Calu3 (cell line): ENCODE results near the gene HMGN4. TPM values are rescaled to one million over a fixed set of nuclear protein-coding genes. Genes with fewer than 3 reads are reported as not detected.

ENCODE experiments used
- BruUV-seq: library from RNA; stranded (reverse); fragments of 400-500 nt; replicated peaks from 2 replicates; lab custom pipeline; 2021; lab: Mats Ljungman, UMichigan
- CTCF ChIA-PET: fragments of 300-600 bp; sonication (Branson Sonifier 250); formaldehyde crosslinking; loops from one replicate; lab custom pipeline; 2022; ENCODE audit warnings: antibody characterized with exemption; lab: Charles Lee
- DNase-seq: peaks from one replicate; pipeline ENCODE4 v3.0.0; 2022
- H3K27ac Mint-ChIP-seq: one replicate; pipeline ENCODE4 v1.8.0; 2022; ENCODE audit warnings: mixed read lengths; ENCODE audit not compliant: unreplicated experiment
- H3K27me3 Mint-ChIP-seq: one replicate; pipeline ENCODE4 v1.8.0; 2022; ENCODE audit warnings: mixed read lengths; ENCODE audit not compliant: unreplicated experiment
- H3K36me3 Mint-ChIP-seq: one replicate; pipeline ENCODE4 v1.8.0; 2022; ENCODE audit warnings: mild to moderate bottlenecking, moderate library complexity, mixed read lengths; ENCODE audit not compliant: insufficient read depth, unreplicated experiment
- H3K4me1 Mint-ChIP-seq: one replicate; pipeline ENCODE4 v1.8.0; 2022; ENCODE audit warnings: mild to moderate bottlenecking, low read depth, mixed read lengths; ENCODE audit not compliant: unreplicated experiment
- H3K4me3 Mint-ChIP-seq: one replicate; pipeline ENCODE4 v1.8.0; 2022; ENCODE audit warnings: mild to moderate bottlenecking, low read depth, moderate library complexity, mixed read lengths; ENCODE audit not compliant: unreplicated experiment
- H3K9me3 Mint-ChIP-seq: one replicate; pipeline ENCODE4 v1.8.0; 2022; ENCODE audit warnings: low read depth, mixed read lengths; ENCODE audit not compliant: unreplicated experiment
- intact Hi-C: fragments of 100-400 bp; cut with micrococcal nuclease; formaldehyde crosslinking; loops from one replicate; pipeline ENCODE4 v1.10.0; 2022; ENCODE audit not compliant: unreplicated experiment
- total RNA-seq: library from RNA; stranded (reverse); gene quantifications from 2 replicates; pipeline ENCODE4 v1.2.3, GENCODE V29; 2022
- TF ChIP-seq, protein P1 (sequence below): fragments of 200-600 bp; IDR thresholded peaks from one replicate; pipeline ENCODE4 v1.8.0; 2022; ENCODE audit warnings: antibody characterized with exemption; ENCODE audit not compliant: unreplicated experiment

Gene HMGN4
- total RNA-seq, 1 experiment from 2014 or later, result 60.0 TPM

DNA sequence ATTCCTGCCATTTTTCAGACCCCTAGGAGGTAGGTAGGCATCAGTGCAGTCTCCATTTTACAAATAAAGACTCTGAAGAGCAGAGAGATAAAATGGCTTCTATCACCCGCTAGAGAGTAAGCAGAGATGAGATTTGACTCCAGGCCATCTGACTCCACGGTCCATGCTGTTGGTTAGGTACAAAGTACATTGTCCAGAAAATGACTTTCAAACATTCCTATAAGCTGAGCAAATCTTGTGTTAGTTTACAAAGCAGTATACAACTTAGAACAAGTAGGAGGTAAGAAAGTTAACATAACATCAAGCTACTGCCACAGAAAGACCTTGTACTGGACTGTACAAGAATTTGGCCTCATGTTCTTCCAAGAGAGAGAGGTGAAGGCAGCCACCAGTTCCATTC is 23.2 kb upstream of the HMGN4 start:
- peaks cover 6% of the 10 kb centered on the region for H3K27me3 Mint-ChIP-seq
- CTCF ChIA-PET, result no interaction called here
- no peak overlapping the region for H3K4me3 Mint-ChIP-seq
- DNase-seq, result no peak
- TF ChIP-seq, protein P1, sequence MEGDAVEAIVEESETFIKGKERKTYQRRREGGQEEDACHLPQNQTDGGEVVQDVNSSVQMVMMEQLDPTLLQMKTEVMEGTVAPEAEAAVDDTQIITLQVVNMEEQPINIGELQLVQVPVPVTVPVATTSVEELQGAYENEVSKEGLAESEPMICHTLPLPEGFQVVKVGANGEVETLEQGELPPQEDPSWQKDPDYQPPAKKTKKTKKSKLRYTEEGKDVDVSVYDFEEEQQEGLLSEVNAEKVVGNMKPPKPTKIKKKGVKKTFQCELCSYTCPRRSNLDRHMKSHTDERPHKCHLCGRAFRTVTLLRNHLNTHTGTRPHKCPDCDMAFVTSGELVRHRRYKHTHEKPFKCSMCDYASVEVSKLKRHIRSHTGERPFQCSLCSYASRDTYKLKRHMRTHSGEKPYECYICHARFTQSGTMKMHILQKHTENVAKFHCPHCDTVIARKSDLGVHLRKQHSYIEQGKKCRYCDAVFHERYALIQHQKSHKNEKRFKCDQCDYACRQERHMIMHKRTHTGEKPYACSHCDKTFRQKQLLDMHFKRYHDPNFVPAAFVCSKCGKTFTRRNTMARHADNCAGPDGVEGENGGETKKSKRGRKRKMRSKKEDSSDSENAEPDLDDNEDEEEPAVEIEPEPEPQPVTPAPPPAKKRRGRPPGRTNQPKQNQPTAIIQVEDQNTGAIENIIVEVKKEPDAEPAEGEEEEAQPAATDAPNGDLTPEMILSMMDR, result no peak
- H3K4me1 Mint-ChIP-seq, result no peaks in the 10 kb centered on the region
- no peaks in the 10 kb centered on the region for H3K36me3 Mint-ChIP-seq
- H3K27ac Mint-ChIP-seq, result no peak overlapping the region
- intact Hi-C loops, result no loop called here
- no peaks in the 10 kb centered on the region for H3K9me3 Mint-ChIP-seq
- no TSS peak for BruUV-seq

DNA sequence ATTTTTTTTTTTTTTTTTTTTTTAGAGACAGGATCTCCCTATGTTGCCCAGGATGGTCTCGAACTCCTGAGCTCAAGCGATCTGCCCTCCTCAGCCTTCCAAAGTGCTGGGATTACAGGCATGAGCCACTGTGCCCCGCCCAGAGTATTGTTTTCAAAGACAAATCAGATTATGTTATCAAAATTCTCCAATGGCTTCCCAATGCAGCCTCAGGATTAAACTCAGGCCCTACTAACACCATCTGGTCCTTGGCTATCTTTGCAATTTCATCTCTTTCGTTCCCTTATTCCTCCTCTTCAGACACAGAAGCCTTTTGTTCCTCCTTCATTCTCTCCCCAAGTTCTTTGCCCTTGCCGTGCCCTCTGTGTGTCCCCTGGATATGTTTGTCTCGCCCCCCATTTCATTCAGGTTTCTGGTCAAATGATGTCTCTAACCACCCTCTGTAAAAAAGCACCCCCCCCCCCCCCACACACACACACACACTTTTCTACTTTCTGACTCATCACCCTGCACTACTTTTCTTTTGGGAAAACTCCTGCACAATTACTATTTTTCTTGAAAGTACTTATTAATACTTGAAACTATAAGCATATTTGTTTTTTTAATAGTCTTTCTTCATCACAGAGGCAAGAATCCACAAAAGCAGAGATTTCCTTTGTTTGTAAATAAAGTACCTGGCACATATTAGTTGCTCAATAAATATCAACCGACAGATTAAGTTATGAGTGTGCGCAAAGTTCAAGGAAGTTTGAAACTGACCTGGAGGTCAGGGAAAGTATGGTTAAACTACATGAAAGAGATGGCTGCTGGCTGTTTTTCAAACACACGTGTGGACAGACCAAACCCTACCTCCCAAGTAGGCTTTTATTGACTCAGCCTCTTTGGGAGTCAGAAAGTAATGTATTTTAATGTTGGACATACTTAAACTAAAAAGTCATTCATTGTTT is 21.4 kb upstream of the HMGN4 start:
- H3K36me3 Mint-ChIP-seq, result peaks cover 16% of the 10 kb centered on the region
- no peak for DNase-seq
- TF ChIP-seq, protein P1, result no peak
- intact Hi-C loops, result no loop called here
- H3K27me3 Mint-ChIP-seq, result no peaks in the 10 kb centered on the region
- H3K27ac Mint-ChIP-seq, result no peak overlapping the region
- BruUV-seq, result no TSS peak
- H3K9me3 Mint-ChIP-seq, result no peaks in the 10 kb centered on the region
- no peaks in the 10 kb centered on the region for H3K4me1 Mint-ChIP-seq
- CTCF ChIA-PET, result interaction anchor here (0.6 kb wide), 1 partner anchor 244 kb away, joined by 9 read pairs; no protein-coding TSS in a partner anchor
- H3K4me3 Mint-ChIP-seq, result no peak overlapping the region

DNA sequence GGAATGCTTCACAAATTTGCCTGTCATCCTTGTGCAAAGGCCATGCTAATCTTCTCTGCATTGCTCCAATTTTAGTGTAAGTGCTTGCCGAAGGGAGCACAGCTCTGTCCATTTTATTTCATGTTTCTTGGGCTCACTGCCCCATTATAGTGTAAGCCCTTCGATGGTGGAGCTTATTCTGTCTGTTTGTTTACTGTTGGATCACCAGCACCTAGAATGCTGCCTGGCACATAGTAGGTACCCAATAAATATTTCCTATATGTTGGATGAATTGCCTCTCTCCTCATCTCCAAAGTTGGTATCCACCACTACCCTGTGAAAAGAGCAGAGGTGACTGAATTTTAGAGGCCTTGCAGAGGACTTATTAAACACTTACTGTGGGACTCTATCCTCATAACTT is 18.8 kb upstream of the HMGN4 start:
- Mint-ChIP-seq H3K9me3 (no peaks in the 10 kb centered on the region), H3K27ac (no peak overlapping the region), H3K4me3 (no peak overlapping the region), H3K36me3 (peaks cover 29% of the 10 kb centered on the region), H3K27me3 (no peaks in the 10 kb centered on the region), H3K4me1 (peaks cover 11% of the 10 kb centered on the region)
- TF ChIP-seq, protein P1, result no peak
- DNase-seq, result no peak
- BruUV-seq, result no TSS peak
- intact Hi-C loops, result no loop called here
- CTCF ChIA-PET, result interaction anchor here (0.6 kb wide), 1 partner anchor 49 kb away, joined by 3 read pairs; no protein-coding TSS in a partner anchor

DNA sequence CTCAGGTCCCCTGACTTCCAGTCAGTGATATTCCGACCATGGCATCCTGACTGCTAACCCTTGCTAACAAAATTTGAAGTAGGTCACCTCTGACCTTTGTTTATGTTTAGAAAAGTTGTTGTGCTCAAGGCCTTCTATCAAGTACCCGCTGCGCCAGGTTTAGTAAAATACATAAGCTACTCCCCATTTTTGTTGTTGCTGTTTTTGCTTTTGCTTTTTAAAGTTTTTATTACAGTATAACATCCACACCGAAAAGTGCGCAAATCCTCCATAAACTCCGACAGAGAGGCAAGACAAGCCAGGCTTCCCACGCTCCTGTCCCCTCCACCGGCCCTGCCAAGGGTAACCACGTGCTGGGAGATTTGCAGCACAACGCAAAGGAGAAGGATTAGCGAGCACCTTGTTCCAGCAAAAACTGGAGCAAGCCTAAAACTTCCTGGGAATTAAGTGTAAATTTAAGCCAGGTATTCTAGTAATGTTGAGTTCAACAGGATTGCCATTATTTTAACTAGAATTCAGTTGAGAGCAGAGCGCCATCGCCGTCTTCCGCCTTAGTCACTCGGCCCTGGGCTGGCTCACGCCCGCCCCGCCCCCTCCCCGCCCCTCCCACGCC is 17.8 kb upstream of the HMGN4 start:
- peaks cover 17% of the 10 kb centered on the region for H3K4me1 Mint-ChIP-seq
- CTCF ChIA-PET, result interaction anchor here (0.8 to 2.1 kb wide), 4 partner anchors 13 to 75 kb away, joined by 3 to 6 read pairs (median 4); no protein-coding TSS in a partner anchor
- no peaks in the 10 kb centered on the region for H3K9me3 Mint-ChIP-seq
- peak overlapping the region; percentile 56 for H3K4me3 Mint-ChIP-seq
- no peak for DNase-seq
- H3K36me3 Mint-ChIP-seq, result peaks cover 29% of the 10 kb centered on the region
- intact Hi-C loops, result no loop called here
- BruUV-seq, result TSS peak; percentile 86
- H3K27me3 Mint-ChIP-seq, result no peaks in the 10 kb centered on the region
- TF ChIP-seq, protein P1, result no peak
- H3K27ac Mint-ChIP-seq, result peak overlapping the region; percentile 73
